Aorta (tissue), 4 donors: ENCODE data around the gene WDR87. TPM values are rescaled to one million over a fixed set of nuclear protein-coding genes. Genes with fewer than 3 reads are reported as not detected.

Source experiments
- polyA plus RNA-seq, 2 donors: library from polyadenylated mRNA; stranded (reverse); fragments of 200-250 nt; gene quantifications; one replicate each; pipeline ENCODE4 v1.2.3, GENCODE V29; 2013
- total RNA-seq, 2 donors: library from RNA; stranded (reverse); fragmentation: NEBNext Ultra II Directional; extraction: Animal tissue kit (Norgen Biotek cat#: 25700); gene quantifications; one replicate each; pipeline ENCODE4 v1.2.1, GENCODE V29; 2021
- donor health status: healthy with polysubstance abuse.
- donor health status: Bipolar disorder and iron deficiency.
- donor health status: DM: no; HTN: no; CAD: no.
- donor health status: DM: yes; HTN: yes; CAD: no.

Gene WDR87
- total and polyA plus RNA-seq, 4 donors, result not detected

Other genes starting within 250 kb of the WDR87 start
- 1 to 10 TPM; 5.0 to 8.4 TPM for gene ZNF607, start 186.8 kb downstream of the WDR87 start, total RNA-seq
- gene ZNF607, start 186.8 kb downstream of the WDR87 start, polyA plus RNA-seq, result 1 to 10 TPM in 1 of 2 donors, under 1 TPM in 1; 0.63 to 4.7 TPM
- 10 to 100 TPM in 1 of 2 donors, 1 to 10 TPM in 1; 9.4 to 16.2 TPM for gene ZNF573, start 127.0 kb downstream of the WDR87 start, total RNA-seq
- 1 to 10 TPM; 1.5 to 2.0 TPM for gene ZNF573, start 127.0 kb downstream of the WDR87 start, polyA plus RNA-seq
- 10 to 100 TPM; 17.2 to 20.9 TPM for gene SIPA1L3, start 614 bp upstream of the WDR87 start, total RNA-seq
- 1 to 10 TPM; 1.3 to 5.3 TPM for gene SIPA1L3, start 614 bp upstream of the WDR87 start, polyA plus RNA-seq